GM21717 (cell line): ENCODE data around the gene USP35.
"Not testable (repeated sequence)": the region's sequence is repeated elsewhere in the genome, so short reads cannot be mapped to it uniquely, and the experiment has no call there.

ENCODE experiments used
- ATAC-seq: cut with Tn5 transposase; IDR thresholded peaks from one replicate; pipeline ENCODE4 v1.9.1; 2021; ENCODE audit warnings: mild to moderate bottlenecking, moderate library complexity; ENCODE audit not compliant: unreplicated experiment

USP35 gene

DNA sequence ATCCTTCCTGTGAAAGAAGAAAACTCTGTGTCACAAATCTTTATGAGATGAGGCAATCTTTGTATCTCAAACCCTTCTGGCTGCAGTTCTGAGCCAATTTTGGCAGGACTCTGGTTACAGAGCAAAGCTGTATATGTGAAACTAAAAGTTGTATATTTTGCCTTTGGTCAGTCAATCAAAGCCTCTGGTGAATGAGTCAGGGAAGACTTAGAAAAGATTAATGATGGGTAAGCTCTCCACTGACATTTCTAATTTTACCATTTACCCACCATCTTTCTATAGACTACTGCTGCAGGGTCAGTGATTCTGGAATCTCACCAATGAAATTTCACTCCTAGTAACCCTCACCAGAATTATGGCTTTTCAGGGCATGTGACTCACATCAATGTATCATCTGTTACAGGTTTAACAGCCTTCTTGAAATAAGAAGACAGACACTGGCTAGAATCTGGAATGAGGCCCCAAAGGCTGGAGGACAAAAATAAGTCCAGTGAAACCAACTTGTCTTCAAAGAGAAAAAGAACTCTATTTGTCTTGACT lies 43.3 kb downstream of the USP35 start:
- ATAC-seq, result no peak

DNA sequence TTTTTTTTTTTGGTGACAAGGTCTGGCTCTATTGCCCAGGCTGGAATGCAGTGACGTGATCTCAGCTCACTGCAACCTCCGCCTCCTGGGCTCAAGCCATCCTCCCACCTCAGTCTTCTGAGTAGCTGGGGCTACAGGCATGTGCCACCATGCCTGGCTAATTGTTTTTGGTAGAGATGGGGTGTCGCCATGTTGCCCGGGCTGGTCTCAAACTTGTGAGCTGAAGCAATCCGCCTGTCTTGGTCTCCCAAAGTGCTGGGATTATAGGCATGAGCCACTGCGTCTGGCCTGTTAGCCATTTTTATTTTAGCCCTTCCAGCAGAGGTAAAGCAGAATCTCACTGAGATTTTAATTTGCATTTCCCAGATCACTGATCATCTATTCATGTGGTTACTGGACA lies 44.3 kb downstream of the USP35 start:
- not testable (repeated sequence) for ATAC-seq

DNA sequence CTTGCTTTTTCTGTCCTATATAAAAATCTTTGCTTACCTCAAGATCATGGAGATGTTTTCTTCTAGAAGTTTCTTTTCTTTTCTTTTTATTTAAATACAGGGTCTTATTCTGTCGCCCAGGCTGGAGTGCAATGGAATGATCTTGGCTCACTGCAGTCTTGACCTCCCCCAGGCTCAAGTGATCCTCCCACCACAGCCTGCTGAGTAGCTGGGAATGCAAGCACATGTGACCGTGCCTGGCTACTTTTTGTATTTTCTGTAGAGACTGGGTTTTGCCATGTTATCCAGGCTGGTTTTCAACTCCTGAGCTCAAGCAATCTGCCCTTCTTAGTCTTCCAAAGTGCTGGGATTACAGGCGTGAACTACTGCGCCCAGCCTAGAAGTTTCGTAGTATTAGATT lies 45.3 kb downstream of the USP35 start:
- no peak for ATAC-seq

DNA sequence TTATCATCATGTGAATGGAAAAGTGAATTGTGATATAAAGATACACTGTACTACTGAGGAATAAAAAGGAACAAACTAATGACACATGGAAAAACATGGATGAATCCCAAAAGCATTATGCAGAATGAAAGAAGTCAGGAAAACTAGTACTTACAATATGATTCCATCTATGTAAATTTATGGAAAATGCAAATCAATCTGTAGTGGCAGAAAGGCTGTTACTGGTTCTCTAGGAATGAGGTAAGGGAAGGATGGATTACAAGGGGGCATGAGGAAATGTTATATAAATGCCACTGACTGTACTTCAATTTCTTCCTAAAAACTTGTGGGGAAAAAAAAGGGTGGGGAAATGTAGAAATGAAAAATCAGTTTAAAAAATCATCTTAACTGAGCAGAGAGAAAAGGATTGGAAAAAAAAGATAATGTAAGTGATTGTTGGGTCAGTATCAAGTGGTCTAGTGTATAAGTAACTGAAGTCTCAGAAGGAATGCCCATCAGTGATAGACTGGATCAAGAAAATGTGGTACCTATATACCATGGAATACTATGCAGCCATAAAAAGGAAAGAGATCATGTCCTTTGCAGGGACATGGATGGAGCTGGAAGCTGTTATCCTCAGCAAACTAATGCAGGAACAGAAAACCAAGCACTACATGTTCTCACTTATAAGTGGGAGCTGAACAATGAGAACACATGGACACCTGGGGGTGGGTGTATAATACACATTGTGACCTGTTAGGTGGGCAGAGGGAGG lies 48.8 kb downstream of the USP35 start:
- ATAC-seq, result no peak

- no peak for ATAC-seq
These were observed 51.1 kb downstream of the USP35 start for GRCh38 chr11:78239781-78240180.

DNA sequence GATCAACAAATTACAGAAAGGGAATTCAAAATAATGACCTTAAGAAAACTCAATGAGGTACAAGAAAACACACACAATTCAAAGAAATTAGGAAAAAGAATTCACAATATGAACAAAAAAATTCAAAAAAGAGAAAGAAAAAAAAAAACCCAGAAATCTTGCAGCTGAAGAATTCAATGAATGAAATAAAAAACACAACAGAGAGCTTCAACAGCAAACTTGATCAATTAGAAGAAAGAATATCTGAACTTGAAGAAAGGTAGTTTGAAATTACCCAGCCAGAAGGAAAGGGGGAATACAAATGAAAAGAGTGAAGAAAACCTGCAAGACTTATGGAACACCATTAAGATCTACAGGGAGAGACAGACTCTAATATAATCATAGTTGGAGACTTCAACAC lies 52.8 kb downstream of the USP35 start:
- no peak for ATAC-seq

GRCh38 chr11:78244080-78244479 lies 55.4 kb downstream of the USP35 start:
- ATAC-seq, result no peak

DNA sequence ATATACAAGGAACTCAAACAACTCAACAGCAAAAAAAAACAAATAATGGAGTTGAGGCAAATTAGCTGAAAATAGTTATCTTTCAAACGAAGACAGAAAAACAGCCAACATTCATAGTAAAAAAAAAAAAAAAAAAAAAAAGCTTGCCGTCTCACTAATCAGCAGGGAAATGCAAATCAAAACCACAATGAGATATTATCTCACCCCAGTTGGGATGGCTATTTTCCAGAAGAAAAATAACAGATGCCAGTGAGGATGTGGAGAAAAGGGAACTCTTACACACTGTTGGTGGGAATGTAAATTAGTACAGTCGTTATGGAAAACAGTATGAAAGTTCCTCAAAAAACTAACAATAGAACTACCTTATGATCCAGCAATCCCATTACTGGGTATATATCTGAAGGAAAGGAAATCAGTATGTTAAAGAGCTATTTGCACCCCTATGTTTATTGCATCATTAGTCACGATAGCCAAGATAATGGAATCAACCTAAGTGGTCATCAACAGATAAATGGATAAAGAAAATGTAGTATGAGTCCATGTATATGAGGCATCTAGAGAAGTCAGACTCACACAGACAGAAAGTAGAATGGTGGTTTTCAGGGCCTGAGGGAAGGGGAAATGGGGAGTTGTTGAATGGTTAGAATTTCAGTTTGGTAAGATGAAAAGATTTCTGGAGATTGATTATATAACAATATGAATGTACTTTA lies 56.0 kb downstream of the USP35 start:
- no peak for ATAC-seq

DNA sequence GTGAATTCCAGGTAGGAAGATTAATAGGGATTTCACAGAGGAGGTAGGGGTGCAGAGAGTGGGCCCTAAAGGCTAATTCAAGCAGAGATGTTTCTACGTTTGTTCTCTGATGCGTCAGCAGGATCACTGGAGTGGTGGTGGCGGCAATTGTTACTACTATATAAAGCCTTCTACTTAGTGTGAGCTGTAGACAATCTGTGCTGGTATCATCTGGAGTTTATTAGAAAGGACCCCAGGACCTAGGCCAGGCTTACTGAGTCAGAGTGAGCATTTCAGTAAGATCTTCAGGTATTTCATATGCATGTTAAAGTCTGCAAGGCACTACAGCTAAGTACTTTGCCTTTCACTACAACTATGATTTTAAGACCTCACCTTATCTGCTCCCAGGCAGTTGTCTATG lies 59.5 kb downstream of the USP35 start:
- no peak for ATAC-seq

- no peak for ATAC-seq
These were observed 60.2 kb downstream of the USP35 start for GRCh38 chr11:78248903-78249302.

GRCh38 chr11:78250099-78250498 lies 61.4 kb downstream of the USP35 start:
- ATAC-seq, result no peak

GRCh38 chr11:78251083-78251775 lies 62.5 kb downstream of the USP35 start:
- ATAC-seq, result no peak

GRCh38 chr11:78253797-78254196 lies 65.1 kb downstream of the USP35 start:
- ATAC-seq, result no peak

DNA sequence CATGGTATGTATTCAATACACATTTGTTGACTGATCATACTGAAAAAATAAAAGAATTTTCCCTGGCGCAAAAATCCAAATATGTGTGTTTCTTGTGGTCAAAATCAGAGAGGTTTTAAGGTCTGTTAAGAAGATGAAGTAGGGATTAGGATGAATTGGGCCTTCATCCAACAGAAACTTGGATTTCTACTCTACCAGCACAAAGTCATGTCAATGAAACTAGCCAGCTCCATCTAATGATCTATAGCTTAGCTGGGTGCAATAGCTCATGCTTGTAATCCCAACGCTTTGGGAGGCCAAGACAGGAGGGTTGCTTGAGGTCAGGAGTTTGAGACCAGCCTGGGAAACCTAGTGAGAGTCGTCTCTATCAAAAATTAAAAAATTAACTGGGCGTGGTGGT lies 65.5 kb downstream of the USP35 start:
- no peak for ATAC-seq

- ATAC-seq, result no peak
These were observed 67.2 kb downstream of the USP35 start for GRCh38 chr11:78255919-78256318.

- ATAC-seq, result no peak
These were observed 68.2 kb downstream of the USP35 start for GRCh38 chr11:78256962-78257361.

- no peak for ATAC-seq
These were observed 68.9 kb downstream of the USP35 start for GRCh38 chr11:78257654-78258053.

DNA sequence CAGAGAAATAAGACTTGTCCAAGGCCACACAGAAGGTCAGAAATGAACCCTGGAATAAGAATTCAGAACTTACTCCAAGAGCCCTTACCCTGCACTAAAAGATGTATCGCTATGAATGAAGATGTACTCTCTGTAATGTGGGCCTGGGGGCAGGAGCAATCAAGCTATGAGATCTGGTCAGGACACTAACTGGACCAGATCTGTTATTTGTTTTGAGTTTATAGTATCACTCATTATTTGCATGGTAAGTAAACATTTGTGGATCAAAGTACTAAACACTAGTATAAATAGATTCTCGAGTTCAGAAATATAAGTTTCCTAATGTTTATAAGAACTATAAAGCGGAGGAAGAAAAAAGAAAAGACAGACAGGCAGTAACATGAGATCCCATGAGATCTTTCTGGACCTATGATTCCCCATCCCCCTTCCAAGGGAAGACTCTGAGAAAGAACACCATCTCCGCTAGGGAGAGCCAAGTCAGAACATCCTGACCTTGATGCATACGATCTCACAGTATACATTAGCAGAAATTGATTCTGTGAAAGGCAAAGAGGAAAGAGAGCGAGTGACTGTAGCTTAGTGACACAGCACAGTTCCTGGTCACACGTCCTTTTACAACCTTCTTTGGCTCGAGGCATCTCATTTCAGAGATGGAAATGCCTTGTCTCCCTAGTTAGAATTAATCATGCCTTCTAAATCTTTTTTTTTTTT lies 71.2 kb downstream of the USP35 start:
- no peak for ATAC-seq

DNA sequence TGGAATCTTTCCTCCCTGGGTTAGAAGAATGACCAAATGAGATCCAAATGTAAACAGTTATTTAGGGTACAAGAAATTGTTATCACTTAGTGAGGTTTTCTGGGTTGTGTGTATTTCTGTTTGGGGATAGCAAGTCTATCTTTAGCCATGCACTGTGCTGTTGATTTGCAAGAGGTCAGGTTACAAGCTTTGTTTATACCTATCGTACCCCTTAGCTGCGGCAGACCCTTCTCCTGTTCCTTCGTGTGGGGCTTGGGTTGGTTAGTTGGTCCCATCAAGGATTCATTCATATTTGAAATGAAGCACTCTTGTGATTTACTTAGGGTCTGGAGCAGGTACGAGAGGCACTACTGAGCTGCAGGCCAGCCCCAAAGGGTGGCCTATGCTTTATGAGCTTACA lies 72.6 kb downstream of the USP35 start:
- no peak for ATAC-seq

- ATAC-seq, result no peak
These were observed 73.1 kb downstream of the USP35 start for GRCh38 chr11:78261828-78262227.

- ATAC-seq, result no peak
These were observed 73.5 kb downstream of the USP35 start for GRCh38 chr11:78262238-78262637.
